HG02588 (cell line): Measurements from ENCODE around the gene PUM2.
"Not testable (repeated sequence)": the region's sequence is repeated elsewhere in the genome, so short reads cannot be mapped to it uniquely, and the experiment has no call there.

ENCODE experiments used
- ATAC-seq: cut with Tn5 transposase; IDR thresholded peaks from one replicate; pipeline ENCODE4 v1.9.1; 2021; ENCODE audit warnings: mild to moderate bottlenecking, moderate library complexity; ENCODE audit not compliant: unreplicated experiment

PUM2 gene

DNA sequence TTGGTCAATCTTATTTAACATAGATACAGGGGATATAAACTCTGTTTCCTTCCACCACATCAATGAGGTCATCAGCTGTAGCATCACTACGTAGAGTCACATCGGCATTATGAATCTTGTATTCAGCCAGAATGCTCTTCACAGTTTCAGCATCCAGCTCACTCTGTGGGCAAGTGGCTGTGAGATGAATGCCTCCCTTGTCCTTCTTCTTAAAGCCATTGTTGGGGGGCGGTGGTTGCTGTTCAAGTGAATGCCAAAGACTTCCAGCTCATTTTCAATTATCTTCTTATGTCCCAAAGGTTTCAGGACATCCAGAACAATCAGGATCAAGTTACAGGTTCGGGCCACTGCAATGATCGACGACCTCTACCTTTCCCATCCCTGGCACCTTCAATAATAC lies 110.4 kb downstream of the PUM2 start:
- not testable (repeated sequence) for ATAC-seq

DNA sequence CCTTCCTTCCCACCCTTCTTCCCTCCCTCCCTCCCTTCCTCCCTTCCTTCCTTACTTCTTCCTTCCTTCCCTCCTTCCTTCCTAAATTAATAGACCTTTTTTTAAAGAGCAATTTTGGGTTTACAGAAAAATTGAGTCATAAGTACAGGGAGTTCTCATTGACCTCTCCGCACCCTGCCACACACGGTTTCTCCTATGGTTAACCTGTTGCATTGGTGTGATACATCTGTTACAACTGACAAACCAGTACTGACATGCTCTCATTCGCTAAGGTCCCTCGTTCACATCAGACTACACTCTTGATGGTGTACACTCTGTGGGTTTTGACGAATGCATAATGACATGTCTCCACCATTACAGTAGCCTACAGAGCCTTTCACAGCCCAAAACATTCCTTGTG lies 114.1 kb downstream of the PUM2 start:
- no peak for ATAC-seq

DNA sequence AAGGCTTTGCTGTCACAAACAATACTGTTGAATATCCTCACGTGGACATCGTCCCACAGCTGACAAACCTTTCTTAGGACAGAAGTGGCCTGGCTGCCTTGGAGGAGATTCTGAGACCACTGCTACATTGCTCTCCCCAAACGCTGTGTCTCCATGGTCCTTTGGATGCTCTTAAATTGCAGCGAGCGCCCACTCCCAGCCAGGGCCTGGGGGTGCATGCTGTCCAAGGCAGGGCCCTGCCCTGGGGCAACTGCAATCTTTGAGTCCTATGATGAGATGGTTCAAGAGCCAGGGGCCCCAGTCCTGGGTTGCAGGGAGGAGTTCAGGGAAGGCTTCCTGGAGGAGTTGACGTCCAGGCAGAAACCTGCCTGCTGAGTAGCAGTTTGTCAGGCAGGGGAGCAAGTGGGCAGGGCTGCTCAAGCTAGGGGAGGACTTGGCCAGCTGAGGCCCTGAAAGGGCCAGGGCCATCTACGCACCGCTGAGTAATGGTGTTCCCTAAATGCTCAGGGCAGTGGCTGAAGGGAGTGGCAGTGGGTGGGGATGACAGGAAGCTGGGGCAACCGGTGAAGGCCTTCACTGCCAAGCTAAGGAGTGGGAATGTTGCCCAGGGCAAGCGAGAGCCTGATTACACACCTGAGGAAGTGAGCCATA lies 114.9 kb downstream of the PUM2 start:
- no peak for ATAC-seq

DNA sequence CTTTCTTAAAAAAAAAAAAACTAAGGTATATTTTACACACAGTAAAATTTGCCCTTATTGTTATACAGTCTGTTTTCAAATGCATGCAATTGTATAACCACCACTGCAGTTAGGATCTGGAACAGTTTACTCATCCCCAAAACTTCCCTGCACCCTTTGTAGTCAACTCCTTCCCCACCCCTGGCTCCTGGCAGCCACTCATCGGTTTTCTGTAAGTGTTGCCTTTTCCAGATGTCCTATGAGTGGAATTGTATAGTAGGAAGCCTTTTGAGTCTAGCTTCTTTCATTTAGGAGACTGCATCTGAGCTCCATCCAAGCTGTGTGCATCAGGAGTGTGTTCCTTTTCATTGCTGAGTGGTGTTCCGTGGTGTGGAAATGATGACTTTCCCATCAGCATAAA lies 116.0 kb downstream of the PUM2 start:
- ATAC-seq: not testable (repeated sequence)

DNA sequence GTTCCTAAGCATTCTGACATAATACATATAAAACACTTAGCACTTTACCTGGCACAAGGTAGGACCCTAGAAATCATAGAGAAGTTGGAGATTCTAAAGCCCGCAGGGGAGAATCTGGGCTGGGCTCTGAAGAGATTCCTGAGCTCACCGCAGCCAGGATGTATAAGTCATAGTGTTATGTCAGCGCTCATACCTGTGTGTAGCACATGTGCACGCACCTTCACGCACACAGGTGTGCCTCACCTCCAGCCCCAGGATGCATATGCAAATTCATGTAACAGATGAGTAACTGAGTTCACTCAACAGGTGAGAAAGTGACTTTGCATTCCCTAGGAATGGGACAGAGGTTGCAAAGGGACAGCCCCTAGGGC lies 117.8 kb downstream of the PUM2 start:
- no peak for ATAC-seq

DNA sequence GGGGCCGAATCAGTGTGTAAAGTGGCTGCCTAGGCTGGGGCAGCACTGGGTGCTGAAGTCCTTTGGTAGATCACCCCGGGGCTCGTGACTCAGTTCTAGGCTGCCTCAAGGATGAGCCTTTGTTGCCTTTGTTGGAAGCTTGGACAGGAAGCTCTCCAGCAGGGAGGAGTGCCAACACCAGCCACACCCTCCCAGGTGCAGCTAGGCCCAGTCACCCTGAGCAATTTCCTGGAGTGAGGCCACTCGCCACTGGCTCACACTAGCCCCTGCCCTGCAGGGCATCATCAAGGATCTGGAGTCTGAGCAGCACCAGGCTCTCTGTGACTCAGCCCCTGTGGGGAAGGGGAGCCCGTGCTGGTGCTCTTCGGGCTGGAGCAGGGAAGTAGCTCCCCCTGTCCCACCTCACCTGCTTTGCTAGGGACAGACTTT lies 119.0 kb downstream of the PUM2 start:
- ATAC-seq: no peak

DNA sequence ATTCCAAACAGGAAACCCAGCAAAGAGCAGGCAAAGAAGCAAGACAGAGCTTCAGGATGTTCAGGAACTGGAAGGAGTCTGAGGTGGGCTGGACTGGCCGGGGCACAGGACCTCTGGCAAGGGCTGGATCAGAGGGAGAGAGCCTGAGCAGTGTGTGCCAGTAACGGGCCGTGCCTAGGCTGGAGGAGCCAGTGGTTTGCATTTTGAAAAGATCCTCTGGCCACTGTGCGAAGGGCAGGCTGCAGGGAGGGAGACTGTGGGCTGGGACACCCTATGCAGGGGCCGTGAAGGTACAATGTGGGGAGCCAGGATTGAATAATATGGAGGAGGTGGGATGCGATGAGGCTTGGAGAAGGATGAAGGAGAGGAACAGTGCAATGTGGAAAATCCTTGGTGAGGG lies 119.5 kb downstream of the PUM2 start:
- ATAC-seq: no peak

DNA sequence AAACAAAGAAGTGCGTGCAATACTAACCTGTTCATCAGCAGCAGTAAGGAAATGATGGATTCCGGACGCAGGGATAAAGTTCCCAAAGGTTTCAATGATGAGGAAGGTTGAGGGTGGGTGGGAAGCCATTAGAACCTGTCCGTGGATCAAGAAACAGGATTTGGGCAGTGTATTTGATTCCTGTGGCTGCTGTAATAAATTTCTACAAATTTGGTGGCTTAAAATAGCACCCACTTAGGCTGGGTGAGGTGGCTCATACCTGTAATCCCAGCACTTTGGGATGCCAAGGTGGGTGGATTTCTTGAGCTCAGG lies 120.6 kb downstream of the PUM2 start:
- no peak for ATAC-seq

DNA sequence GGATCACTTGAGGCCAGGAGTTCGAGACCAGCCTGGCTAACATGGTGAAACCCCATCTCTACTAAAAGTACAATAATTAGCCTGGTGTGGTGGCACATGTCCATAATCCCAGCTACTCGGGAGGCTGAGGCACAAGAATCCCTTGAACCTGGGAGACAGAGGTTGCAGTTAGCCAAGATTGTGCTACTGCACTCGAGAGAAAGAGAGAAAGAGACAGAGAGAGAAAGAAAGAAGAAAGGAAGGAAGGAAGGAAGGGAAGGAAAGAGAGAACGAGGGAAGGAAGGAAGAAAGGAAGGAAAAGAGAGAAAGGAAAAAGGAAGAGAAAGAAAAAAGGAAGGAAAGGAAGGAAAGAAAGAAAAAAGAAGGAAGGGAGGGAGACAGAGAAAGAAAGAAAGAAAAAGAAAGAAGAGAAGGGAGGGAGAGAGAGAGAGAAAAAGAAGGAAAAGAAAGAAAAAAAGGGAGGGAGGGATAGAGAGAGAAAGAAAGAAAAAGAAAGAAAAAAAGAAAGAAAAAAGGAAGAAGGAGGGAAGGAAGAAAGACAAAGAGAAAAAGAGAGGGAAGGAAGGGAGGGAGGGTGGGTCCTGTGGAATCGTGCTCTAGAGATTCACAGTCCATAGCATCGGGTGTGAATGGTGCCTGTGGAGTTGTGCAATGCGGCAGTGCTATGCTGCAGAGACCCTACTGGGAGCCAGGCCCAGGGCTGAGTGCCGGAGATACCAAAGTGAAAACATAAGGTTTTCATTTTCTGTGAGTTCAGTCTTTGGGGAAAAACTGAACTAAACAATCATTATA lies 121.1 kb downstream of the PUM2 start:
- ATAC-seq: no peak

DNA sequence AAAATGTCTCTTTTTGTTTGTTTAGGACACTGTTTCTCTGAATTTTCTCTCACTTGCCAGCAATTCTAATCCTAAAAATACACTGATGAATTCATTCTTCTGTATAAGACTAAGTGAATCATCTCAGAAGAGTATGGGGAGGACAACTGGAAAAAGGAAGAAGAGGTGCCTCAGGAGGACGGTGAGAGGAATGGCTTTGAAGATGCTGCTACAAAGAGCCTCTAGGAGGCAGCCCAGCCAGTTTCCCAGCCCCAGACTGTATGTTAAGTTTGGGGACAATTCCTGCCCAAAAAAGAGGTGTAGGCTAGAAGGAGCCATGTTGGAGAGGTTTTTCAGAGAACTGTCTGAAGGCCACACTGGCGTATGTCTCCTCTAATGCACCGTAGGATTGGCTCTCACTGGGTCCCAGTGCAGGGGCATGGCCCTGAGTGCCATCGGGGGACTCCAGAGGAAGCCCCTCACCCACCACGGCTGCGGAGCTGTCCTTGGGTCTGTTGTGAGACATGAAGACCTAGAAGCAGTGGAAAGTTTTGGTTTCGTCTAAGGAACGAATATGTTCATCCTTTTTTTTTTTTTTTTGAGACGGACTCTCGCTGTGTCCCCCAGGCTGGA lies 122.6 kb downstream of the PUM2 start:
- no peak for ATAC-seq

DNA sequence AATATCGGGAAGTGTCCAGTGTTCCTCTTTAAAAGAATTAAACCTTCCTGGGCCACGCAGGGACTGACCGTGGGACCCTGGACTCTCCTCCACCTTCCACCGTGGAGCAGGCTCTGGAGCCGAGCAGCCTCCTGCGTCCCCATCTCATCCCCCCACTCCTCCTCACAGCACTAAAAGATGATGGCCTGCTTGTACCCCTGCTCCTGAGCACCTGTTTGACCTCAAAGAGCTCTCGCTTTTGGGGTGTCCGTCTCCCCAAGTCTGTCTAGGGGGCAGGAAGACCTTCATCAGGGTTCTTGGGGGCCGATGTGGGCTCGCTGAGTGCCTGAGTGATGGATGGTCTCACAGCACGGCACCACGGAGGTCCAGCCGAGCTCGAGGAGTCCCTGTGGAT lies 124.5 kb downstream of the PUM2 start:
- no peak for ATAC-seq

DNA sequence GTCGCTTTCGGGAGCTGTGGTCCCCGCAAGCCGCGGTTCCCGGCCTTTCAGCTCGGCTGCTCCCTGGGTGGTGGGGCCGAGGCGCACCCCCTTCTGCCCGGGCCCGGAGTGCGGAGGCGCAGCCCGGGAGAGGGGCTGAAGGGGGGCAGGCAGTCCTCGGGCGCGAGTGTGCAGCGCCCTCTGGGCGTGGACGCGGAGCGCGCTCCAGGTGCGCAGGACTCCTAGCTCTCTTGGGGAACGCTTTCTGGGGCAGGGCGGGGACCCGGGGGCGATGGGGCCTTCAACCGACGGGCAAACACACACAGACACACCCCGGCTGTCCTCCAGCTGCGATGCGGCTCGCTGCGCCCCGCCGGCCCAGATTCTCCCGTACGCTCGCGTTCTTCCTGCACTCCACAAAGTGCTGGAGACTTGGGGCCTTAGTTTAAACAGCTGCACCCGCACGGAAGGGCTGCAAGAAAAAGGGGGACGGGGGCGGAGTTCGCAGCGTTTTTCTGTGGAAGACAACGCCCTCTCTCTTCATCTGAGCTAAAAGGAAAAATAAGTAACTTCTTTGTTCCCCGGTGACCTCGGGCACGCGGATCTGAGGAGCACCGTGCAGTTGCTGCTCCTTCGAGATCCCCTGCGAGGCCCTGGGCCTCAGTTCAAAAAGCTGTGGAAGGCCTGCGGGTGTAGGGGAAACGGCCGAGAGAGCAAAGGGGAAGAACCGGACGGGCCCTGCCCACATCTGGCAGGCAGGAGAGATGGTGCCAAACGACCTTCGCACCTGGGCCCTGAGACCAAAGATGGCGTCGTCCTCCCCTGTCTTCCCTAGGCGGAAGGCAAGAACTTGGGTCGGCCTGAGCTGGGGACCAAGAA lies 125.1 kb downstream of the PUM2 start:
- ATAC-seq: peak; percentile 56

DNA sequence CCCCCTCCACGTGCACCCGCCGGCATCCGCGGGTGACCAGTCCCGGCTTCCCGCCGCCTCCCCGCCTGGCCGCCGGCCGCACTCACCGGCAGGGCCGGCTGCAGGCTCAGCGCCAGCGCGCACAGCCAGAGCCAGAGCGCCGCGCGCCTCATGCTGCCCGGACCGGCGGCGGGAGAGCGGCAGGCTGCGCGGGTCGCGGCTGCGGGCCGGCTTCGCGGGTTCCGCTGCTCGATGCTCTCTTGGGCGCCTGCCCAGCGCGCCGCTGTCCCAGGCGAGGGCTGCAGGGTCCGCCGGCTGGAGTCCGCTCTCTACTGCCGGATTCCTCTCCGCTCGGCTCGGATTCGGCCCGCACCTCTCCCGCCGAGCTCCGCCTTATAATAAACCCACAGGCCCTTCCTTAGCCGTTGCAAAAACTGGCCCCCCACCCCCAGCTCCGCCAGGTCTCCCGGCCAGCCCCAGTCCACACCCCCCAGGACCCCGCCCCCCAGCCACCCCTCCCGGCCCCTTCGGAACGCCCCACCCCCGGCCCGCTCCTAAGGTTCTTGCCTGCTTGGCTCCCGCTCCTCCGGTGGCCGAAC lies 125.8 kb downstream of the PUM2 start, which contains the start of gene SDC1:
TSS of gene SDC1 (minus strand) at position 415 of the 578 bp plus-strand sequence. CDS start at position 152, 263 bp downstream.
- ATAC-seq: peak; percentile 30

DNA sequence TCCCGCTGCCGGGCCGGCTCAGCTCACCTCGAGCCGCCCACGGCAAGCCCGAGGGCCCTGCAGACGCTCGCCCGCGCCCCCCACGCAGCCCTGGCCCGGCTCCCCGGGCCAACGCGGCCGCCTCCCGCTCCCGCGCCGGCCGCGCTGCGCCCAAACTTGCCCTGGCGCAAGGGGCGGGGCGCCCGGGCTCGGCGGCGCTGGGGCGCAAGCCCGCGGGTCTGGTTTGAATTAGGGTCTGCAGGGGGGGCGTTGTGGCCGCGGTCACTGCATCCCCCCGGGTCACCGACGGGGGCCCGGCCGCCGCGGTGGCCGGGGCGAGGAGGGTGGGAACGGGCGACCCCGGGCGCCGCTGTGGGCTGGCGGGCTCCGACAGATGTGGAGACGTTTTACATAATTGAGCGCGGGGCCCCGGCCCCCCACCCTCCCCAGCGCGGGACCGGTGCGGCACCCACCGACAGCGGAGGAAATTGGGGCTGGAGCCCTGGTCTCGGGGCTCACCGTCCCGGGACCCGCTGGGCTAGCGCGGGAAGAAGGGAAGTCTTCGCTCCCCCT lies 126.4 kb downstream of the PUM2 start:
- peak; percentile 23 for ATAC-seq

DNA sequence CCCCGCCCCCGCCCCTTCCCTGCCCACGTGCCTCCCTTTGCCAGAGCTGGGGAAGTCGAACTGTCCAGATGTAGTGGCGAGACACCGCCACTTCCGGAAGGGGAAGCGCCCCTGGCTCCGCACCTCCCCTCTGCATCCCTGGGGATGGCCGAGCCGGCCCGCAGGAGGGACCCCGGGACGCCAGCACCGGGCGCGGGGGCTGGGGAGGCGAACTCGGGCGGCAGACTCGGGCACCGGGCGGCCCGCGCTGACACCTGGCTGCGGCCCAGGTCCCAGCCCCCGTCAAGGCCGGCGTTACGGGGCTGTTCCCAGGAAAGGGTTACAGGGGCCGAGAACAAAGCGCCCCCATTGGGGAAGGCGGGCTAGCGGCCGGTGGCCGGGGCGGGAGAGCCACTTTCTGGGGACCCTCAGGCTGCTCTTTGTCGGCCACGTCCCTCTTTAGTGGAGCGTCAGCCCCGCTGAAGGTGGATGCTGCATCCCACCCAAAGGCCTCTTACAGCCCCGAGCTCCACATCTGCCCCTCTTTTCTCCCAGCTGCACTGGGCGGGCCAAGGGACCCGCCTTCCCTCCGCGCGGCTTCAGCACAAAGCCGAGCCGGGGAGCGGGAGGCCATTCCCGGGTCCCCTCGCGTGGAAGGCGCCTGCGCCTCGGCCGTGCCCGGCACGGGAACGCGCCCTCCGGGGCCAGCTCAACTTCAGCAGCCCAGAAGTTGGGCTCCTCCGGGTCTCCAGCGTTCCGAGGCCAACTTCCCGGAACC lies 127.1 kb downstream of the PUM2 start:
- ATAC-seq: peak; percentile 17

DNA sequence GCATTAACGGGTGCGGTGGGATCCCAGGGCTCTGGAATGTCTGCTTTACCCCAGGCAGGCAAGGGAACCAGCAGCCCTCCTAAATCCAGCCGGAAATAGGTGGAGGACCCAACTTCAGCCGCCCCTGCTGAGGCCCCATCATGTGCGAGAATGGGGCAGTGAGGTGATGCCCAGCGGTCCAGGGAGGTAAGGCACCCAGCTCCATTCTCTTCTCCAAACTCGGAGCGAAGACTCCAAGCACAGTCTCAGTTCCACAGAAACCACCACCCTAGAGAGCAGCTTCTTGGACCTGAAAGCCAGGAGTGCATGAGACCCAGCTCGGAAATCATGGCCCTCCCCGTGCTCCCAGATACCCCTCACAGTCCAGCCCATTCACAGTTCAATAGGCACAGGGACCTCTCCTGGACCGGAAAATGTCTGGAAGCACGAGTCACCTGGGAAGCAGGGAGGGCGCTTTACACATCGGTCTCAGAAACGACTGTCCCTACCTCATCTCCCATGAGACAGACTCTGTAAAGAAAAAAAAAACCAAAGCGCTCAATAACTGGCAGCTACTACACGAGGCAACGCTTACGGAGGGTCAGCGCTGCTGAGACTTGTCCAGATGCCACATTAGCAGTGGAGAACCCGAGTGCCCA lies 127.8 kb downstream of the PUM2 start:
- no peak for ATAC-seq

DNA sequence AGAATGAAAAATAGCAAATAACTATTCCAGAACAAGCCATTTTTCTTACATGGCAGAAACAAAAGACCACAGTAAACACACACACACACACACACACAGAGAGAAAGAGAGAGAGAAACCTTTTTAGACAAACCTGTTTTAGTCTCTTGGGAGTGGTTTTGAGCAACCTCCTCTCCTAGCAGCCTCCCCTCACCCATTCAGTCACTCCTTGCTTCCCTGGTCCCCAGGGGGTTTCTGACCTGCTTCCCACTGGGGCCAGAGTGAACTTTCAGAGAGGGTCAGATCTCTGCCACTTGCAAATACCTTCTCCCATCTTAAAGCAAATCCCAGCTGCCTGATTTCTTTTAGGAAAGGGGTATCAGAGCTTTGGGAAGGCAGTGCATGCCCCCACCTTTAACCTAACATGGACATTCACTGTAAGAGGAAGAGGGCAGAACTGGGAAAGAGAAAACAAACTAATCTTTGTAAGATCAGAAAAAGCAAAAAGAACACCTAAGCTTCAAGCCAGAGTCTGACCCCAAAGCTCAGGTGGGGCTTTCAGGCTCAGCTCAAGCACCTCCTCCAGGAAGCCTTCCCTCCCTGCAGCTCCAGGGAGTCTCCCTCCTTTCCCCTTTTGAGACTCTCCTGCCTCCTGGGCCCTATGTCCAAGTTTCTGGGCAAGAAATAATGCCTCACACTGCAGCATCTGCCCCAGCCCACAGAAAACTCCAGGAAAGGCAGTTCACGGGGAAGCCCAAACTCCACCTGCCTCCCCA lies 128.5 kb downstream of the PUM2 start:
- no peak for ATAC-seq

DNA sequence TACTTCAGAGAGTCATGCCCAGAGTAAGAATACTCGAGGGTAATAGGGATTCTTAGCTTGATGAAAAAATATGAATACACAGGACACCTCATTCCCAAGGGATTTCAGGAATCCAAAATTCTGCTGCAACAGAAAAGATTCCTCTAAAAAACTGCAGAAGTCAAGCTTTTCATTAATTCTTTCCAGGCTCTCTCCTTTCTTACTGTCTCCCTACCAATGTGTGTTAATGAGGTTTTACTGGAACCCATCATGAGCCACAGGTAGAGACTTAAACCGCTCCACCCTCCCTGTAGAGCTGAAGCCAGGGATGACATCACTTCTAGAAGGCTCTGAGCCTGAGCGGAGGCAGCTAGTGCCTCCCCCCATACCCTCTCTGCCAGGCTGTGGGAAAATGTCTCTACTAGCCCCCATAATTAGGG lies 129.1 kb downstream of the PUM2 start:
- no peak for ATAC-seq
